Ovary (tissue), 9 donors: Measurements from ENCODE around the gene CSGALNACT2. TPM values are rescaled to one million over a fixed set of nuclear protein-coding genes. Genes with fewer than 3 reads are reported as not detected.
"Not testable (repeated sequence)": the region's sequence is repeated elsewhere in the genome, so short reads cannot be mapped to it uniquely, and the experiment has no call there.

Source experiments
- DNase-seq, 5 donors: peaks; one replicate each; pipeline ENCODE4 v3.0.0-alpha.2; 2019 to 2020
- H3K27ac ChIP-seq, 2 donors: fragments of 200-600 bp; one replicate each; pipeline versions ENCODE4 v1.5.1 to v1.8.0; 2019 to 2022
- H3K27me3 ChIP-seq: fragments of 200-600 bp; one replicate; pipeline ENCODE4 v1.8.0; 2022
- H3K36me3 ChIP-seq: fragments of 200-600 bp; sonication (generic); one replicate; pipeline ENCODE4 v1.5.1; 2019
- H3K4me1 ChIP-seq: one replicate; pipeline ENCODE4 v1.8.1; 2013; ENCODE audit warnings: mild to moderate bottlenecking, moderate library complexity; ENCODE audit not compliant: insufficient read depth
- H3K4me3 ChIP-seq: fragments of 200-600 bp; sonication (generic); one replicate; pipeline ENCODE4 v1.5.1; 2017
- H3K9me3 ChIP-seq, 2 donors: fragments of 200-600 bp in 1 of 2; sonication (generic) in 1 of 2; one replicate each; pipeline versions ENCODE4 v1.5.1 to v1.8.1; 2013 to 2019; ENCODE audit warnings: mild to moderate bottlenecking in 1 of 2, moderate library complexity in 1 of 2
- CTCF ChIP-seq, 3 donors: fragments of 450-650 bp in 2 of 3; fragments of 200-600 bp in 1 of 3; IDR thresholded peaks; one replicate each; pipeline versions ENCODE4 v1.5.1 to v1.8.0; 2016 to 2022; ENCODE audit warnings: antibody characterized with exemption in 3 of 3, mild to moderate bottlenecking in 1 of 3
- EP300 ChIP-seq: sonication (generic); formaldehyde crosslinking; IDR thresholded peaks from one replicate; pipeline ENCODE4 v1.6.1; 2017; ENCODE audit warnings: antibody characterized with exemption
- POLR2A ChIP-seq: fragments of 450-650 bp; IDR thresholded peaks from one replicate; pipeline ENCODE4 v1.6.1; 2017; ENCODE audit warnings: antibody characterized with exemption, mild to moderate bottlenecking, moderate library complexity
- WGBS, 3 donors: extraction: QIAGEN DNeasy Blood & Tissue Kit in 1 of 3; methylation state at CpG; one replicate each; pipeline versions ENCODE4 v1.1.5 to v1.1.7; 2013 to 2017; 5-methylcytosine and 5-hydroxymethylcytosine counted together
- intact Hi-C, 4 donors: fragments of 100-400 bp; cut with DNase I; formaldehyde crosslinking; loops; one replicate each; pipeline versions ENCODE4 v1.11.0 to v1.15.1; 2022 to 2023
- polyA plus RNA-seq, 2 donors: library from polyadenylated mRNA; stranded (reverse); fragments of 200-250 nt in 1 of 2; fragments of 350-450 nt in 1 of 2; fragmentation: Illumina TruSeq in 1 of 2; extraction: RNeasy Lipid Tissue Mini Kit (QIAGEN cat#74804) in 1 of 2; gene quantifications; one replicate each; pipeline ENCODE4 v1.2.3, GENCODE V29; 2013 to 2014
- total RNA-seq, 7 donors: library from RNA; depleted of rRNA in 2 of 7; stranded (reverse); fragments of >200 nt in 2 of 7; fragmentation: NEBNext Ultra II Directional in 3 of 7; extraction: Animal tissue kit (Norgen Biotek cat#: 25700) in 3 of 7; gene quantifications; one replicate each; pipeline versions ENCODE4 v1.1.0 to v1.2.4, GENCODE V29; 2016 to 2023
- donor health status: DM: no; HTN: no; CAD: no; lungs with moderate emphysema.
- donor health status: DM: no; HTN: no; CAD: no.
- donor health status: Bipolar disorder and iron deficiency.
- donor health status: DM: yes; HTN: yes; CAD: no.
- donor health status: DM: no; HTN: no; CAD: no.
- donor health status: DM: yes; HTN: yes; CAD: no.

The CSGALNACT2 gene
- total and polyA plus RNA-seq, 9 donors = 14.8 to 27.2 (median 21.8) TPM

- intact Hi-C loops = no loop called here
- no peak for DNase-seq
- no peaks in the 10 kb centered on the region for H3K36me3 ChIP-seq
- no peak overlapping the region for H3K27ac ChIP-seq
- no peaks in the 10 kb centered on the region for H3K27me3 ChIP-seq
- H3K4me3 ChIP-seq = no peak overlapping the region
- WGBS, 3 donors = 65 to 68% (median 67%) methylated on average over 3 of the region's 3 CpGs
- no peaks in the 10 kb centered on the region for H3K9me3 ChIP-seq
- TF ChIP-seq EP300 = no peak
- TF ChIP-seq POLR2A = no peak
- TF ChIP-seq CTCF (IDR thresholded peaks at IDR 0.05) = no peak
- no peaks in the 10 kb centered on the region for H3K4me1 ChIP-seq
Measured at GRCh38 chr10:43091846-43092245, 46.4 kb upstream of the CSGALNACT2 start.

DNA sequence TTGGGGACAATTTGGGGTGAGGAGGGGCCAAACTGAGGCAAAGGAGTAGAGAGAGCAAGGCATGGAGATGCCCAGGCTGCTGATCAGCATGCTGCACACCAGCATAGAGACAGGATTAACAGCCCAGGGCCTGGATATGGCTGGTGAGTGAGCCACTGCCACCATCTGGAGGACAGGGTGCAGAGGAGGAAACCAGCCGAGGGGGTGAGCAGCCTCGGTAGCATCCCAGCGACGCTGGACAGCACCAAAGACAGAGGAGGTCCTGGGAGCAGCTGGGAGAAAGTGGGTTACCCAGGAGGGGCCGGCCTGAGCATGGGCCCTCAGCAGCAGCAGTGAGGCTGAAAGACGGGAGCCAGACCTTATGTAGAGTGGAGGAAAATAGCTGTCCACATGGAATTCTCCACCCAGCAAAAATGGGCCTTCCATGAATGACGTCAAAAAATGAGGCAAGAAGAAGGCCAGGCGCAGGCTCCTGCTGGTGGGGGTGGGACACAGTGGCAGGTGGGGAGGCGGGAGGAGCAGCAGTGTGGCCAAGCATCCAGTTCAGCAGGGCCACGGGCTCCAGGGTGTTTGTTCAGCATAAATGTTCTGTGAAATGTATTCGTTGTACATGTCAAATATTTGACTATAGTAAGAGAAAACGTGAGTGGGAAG is 44.7 kb upstream of the CSGALNACT2 start:
- Histone ChIP-seq H3K27me3 (no peaks in the 10 kb centered on the region), H3K27ac (no peak overlapping the region), H3K4me3 (no peak overlapping the region), H3K36me3 (no peaks in the 10 kb centered on the region), H3K4me1 (no peaks in the 10 kb centered on the region), H3K9me3 (no peaks in the 10 kb centered on the region)
- TF ChIP-seq EP300 (no peak), POLR2A (no peak), CTCF (IDR thresholded peaks at IDR 0.05) (no peak)
- 30 to 32% (median 31%) methylated on average over 12 of the region's 12 CpGs for WGBS, 3 donors
- no peak for DNase-seq
- intact Hi-C loops = no loop called here

DNA sequence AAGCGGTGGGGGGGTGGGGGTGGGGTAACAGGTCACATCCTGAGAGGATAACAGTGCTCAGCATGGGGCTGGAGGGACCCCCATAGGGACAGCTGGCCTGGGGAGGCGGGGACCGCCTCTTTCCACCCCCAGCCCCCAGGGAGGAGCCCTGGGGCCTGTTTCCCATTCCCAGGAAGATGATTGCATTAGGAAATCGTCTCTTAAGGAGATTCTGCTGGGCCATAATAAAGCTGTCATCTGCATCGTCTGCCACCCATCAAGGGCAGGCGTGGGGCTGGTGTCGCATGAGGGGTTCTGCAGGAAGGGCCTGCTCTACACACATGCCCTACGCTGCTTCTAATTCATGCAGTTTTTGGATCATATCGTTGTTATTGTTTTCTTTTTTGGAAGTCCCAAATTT is 44.2 kb upstream of the CSGALNACT2 start:
- Histone ChIP-seq H3K27me3 (no peaks in the 10 kb centered on the region), H3K27ac (no peak overlapping the region), H3K36me3 (no peaks in the 10 kb centered on the region), H3K9me3 (no peaks in the 10 kb centered on the region), H3K4me1 (no peaks in the 10 kb centered on the region), H3K4me3 (no peak overlapping the region)
- TF ChIP-seq CTCF (IDR thresholded peaks at IDR 0.05) = no peak
- TF ChIP-seq POLR2A = no peak
- no peak for TF ChIP-seq EP300
- WGBS, 3 donors = 62 to 68% (median 62%) methylated on average over 9 of the region's 9 CpGs
- no peak for DNase-seq
- intact Hi-C loops = no loop called here

DNA sequence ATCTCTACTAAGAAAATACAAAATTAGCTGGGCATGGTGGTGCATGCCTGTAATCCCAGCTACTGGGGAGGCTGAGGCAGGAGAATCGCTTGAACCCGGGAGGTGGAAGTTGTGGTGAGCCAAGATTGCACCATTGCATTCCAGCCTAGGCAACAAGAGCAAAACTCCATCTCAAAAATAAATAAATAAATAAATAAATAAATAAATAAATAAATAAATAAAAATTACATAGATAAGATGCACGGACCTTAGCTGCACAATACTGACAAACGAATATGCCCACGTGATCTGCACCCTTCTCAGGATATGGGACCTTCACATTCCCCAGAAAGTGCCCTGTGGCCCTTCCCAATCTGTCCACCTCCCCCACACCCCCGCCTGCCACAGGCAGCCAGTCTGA is 38.9 kb upstream of the CSGALNACT2 start:
- DNase-seq, H3K4me3 ChIP-seq, H3K27me3 ChIP-seq, intact Hi-C loops, H3K4me1 ChIP-seq, H3K36me3 ChIP-seq, H3K27ac ChIP-seq, H3K9me3 ChIP-seq: not testable (repeated sequence)
- WGBS, 3 donors = 86% methylated on average over 6 of the region's 6 CpGs

DNA sequence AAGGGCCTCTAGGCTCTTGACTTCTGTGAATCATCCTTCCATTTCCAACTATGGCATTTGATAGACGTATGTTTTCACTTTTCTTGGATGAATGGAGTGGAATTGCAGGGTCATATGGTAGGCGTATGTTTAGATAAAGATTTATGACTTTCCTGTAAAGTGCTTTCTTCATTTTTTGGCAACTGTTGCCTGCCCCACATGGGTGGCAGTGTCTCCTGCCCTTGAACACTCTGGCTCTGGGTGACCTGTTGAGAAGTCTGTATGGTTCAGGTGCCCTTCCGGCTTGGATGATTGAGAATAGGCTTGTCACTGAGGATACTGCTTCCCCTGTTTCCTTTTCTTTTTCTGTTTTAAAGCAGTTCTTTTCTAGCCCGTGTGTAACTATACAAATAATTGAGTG is 38.3 kb upstream of the CSGALNACT2 start:
- H3K27ac ChIP-seq = no peak overlapping the region
- no peaks in the 10 kb centered on the region for H3K36me3 ChIP-seq
- no peak for DNase-seq
- TF ChIP-seq CTCF (IDR thresholded peaks at IDR 0.05) = no peak
- TF ChIP-seq EP300 = no peak
- no peak for TF ChIP-seq POLR2A
- intact Hi-C loops = loop anchor here in 2 of 4 donors (10.0 kb wide), 2 partner anchors 225 to 345 kb away; no protein-coding TSS in a partner anchor
- no peak overlapping the region for H3K4me3 ChIP-seq
- WGBS, 3 donors = 59 to 66% (median 60%) methylated on average over 4 of the region's 4 CpGs
- H3K9me3 ChIP-seq = no peaks in the 10 kb centered on the region
- no peaks in the 10 kb centered on the region for H3K27me3 ChIP-seq
- peaks cover 3% of the 10 kb centered on the region for H3K4me1 ChIP-seq
